HL-60 (cell line): Measurements from ENCODE around the gene CADM1.

ENCODE experiments used
- REST ChIP-seq: IDR thresholded peaks from 2 replicates; pipeline ENCODE4 v1.6.1; 2012; ENCODE audit warnings: low read depth; ENCODE audit not compliant: insufficient replicate concordance
- TF ChIP-seq, protein P1 (sequence below): IDR thresholded peaks from one replicate; pipeline ENCODE4 v1.5.1; 2011; ENCODE audit warnings: low read length, control low read depth, inconsistent platforms; ENCODE audit not compliant: insufficient read depth

- TF ChIP-seq, protein P1, sequence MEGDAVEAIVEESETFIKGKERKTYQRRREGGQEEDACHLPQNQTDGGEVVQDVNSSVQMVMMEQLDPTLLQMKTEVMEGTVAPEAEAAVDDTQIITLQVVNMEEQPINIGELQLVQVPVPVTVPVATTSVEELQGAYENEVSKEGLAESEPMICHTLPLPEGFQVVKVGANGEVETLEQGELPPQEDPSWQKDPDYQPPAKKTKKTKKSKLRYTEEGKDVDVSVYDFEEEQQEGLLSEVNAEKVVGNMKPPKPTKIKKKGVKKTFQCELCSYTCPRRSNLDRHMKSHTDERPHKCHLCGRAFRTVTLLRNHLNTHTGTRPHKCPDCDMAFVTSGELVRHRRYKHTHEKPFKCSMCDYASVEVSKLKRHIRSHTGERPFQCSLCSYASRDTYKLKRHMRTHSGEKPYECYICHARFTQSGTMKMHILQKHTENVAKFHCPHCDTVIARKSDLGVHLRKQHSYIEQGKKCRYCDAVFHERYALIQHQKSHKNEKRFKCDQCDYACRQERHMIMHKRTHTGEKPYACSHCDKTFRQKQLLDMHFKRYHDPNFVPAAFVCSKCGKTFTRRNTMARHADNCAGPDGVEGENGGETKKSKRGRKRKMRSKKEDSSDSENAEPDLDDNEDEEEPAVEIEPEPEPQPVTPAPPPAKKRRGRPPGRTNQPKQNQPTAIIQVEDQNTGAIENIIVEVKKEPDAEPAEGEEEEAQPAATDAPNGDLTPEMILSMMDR = no peak
- no peak for TF ChIP-seq REST
Measured at GRCh38 chr11:115148101-115148500, 356.1 kb downstream of the CADM1 start.
